Central memory CD8-positive, alpha-beta T cell (primary cell): ENCODE data around the gene CDH2.

Experiments
- ATAC-seq: fragments of 150-1000 bp; cut with Tn5 transposase; replicated peaks from 2 replicates; pipeline ENCODE4 v1.10.0; 2022; ENCODE audit warnings: mild to moderate bottlenecking, moderate FRiP score, moderate number of reproducible peaks; ENCODE audit not compliant: poor library complexity, severe bottlenecking; ENCODE audit errors: extremely low read depth
- DNase-seq, 2 donors: peaks; one replicate each; pipeline ENCODE4 v3.0.0; 2021; ENCODE audit warnings: low spot score in 2 of 2
- H3K27ac Mint-ChIP-seq: one replicate; pipeline ENCODE4 v1.8.0; 2022; ENCODE audit warnings: low read depth, mild to moderate bottlenecking, moderate library complexity, mixed read lengths
- H3K27me3 Mint-ChIP-seq: one replicate; pipeline ENCODE4 v1.8.0; 2022; ENCODE audit warnings: mixed read lengths
- H3K36me3 Mint-ChIP-seq: one replicate; pipeline ENCODE4 v1.8.0; 2022; ENCODE audit warnings: mild to moderate bottlenecking, moderate library complexity, mixed read lengths; ENCODE audit not compliant: insufficient read depth
- H3K4me1 Mint-ChIP-seq: one replicate; pipeline ENCODE4 v1.8.0; 2022; ENCODE audit warnings: mixed read lengths
- H3K4me3 Mint-ChIP-seq: one replicate; pipeline ENCODE4 v1.8.0; 2022; ENCODE audit warnings: mild to moderate bottlenecking, moderate library complexity, mixed read lengths
- H3K9me3 Mint-ChIP-seq: one replicate; pipeline ENCODE4 v1.8.0; 2022; ENCODE audit warnings: mixed read lengths

CDH2 gene

GRCh38 chr18:28086670-28087552, 90.0 kb downstream of the CDH2 start:
- no peak for DNase-seq
- no peak overlapping the region for H3K4me3 Mint-ChIP-seq
- ATAC-seq, result no peak
- H3K4me1 Mint-ChIP-seq, result no peaks in the 10 kb centered on the region
- no peaks in the 10 kb centered on the region for H3K36me3 Mint-ChIP-seq
- H3K27me3 Mint-ChIP-seq, result no peaks in the 10 kb centered on the region
- H3K9me3 Mint-ChIP-seq, result peaks cover 14% of the 10 kb centered on the region
- H3K27ac Mint-ChIP-seq, result no peak overlapping the region

GRCh38 chr18:28081516-28081915, 95.4 kb downstream of the CDH2 start:
- Mint-ChIP-seq H3K27me3 (no peaks in the 10 kb centered on the region), H3K4me3 (no peak overlapping the region), H3K36me3 (no peaks in the 10 kb centered on the region), H3K27ac (no peak overlapping the region), H3K4me1 (no peaks in the 10 kb centered on the region), H3K9me3 (peaks cover 19% of the 10 kb centered on the region)
- DNase-seq (no peak), ATAC-seq (no peak)

- DNase-seq, result no peak
- Mint-ChIP-seq H3K4me3 (no peak overlapping the region), H3K27me3 (no peaks in the 10 kb centered on the region), H3K27ac (no peak overlapping the region), H3K4me1 (no peaks in the 10 kb centered on the region), H3K9me3 (peaks cover 19% of the 10 kb centered on the region), H3K36me3 (no peaks in the 10 kb centered on the region)
- no peak for ATAC-seq
Measured at GRCh38 chr18:28080876-28081300, 96.0 kb downstream of the CDH2 start.

GRCh38 chr18:28079883-28080282, 97.0 kb downstream of the CDH2 start:
- Mint-ChIP-seq H3K27ac (no peak overlapping the region), H3K27me3 (no peaks in the 10 kb centered on the region), H3K9me3 (peaks cover 11% of the 10 kb centered on the region), H3K36me3 (no peaks in the 10 kb centered on the region), H3K4me3 (no peak overlapping the region), H3K4me1 (no peaks in the 10 kb centered on the region)
- no peak for DNase-seq
- ATAC-seq, result no peak

- Mint-ChIP-seq H3K4me3 (no peak overlapping the region), H3K36me3 (no peaks in the 10 kb centered on the region), H3K4me1 (no peaks in the 10 kb centered on the region), H3K9me3 (peaks cover 5% of the 10 kb centered on the region), H3K27me3 (no peaks in the 10 kb centered on the region), H3K27ac (no peak overlapping the region)
- no peak for ATAC-seq
- DNase-seq, result no peak
Measured at GRCh38 chr18:28078849-28079248, 98.1 kb downstream of the CDH2 start.

DNA sequence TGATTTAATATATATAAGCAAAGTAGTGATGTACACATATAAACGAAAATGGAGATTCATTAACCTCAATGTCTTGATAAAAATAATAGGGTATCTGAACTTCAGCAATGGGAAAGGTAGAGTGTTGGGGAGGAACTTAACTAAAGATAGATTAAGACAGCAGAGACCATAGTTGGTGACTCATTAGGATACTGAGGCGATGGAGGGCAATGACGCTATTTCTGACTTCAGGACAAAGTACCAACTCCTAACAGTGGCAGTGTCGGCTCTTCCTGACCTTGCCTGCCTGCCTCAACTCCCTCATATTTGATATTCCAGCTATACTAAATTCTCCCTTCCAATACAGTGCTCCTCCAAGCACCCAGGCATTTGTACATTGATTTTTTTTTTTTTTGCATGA, 98.6 kb downstream of the CDH2 start:
- Mint-ChIP-seq H3K4me3 (no peak overlapping the region), H3K36me3 (no peaks in the 10 kb centered on the region), H3K27me3 (no peaks in the 10 kb centered on the region), H3K27ac (no peak overlapping the region), H3K9me3 (peaks cover 5% of the 10 kb centered on the region), H3K4me1 (no peaks in the 10 kb centered on the region)
- DNase-seq, result no peak
- no peak for ATAC-seq

GRCh38 chr18:28075501-28075900, 101.4 kb downstream of the CDH2 start:
- H3K4me3 Mint-ChIP-seq, result no peak overlapping the region

GRCh38 chr18:28074076-28074475, 102.9 kb downstream of the CDH2 start:
- Mint-ChIP-seq H3K4me1 (no peaks in the 10 kb centered on the region), H3K27me3 (no peaks in the 10 kb centered on the region), H3K27ac (no peak overlapping the region), H3K4me3 (no peak overlapping the region), H3K36me3 (no peaks in the 10 kb centered on the region), H3K9me3 (peaks cover 24% of the 10 kb centered on the region)
- ATAC-seq (no peak), DNase-seq (no peak)

More at GRCh38 chr18:28075501-28075900, 101.4 kb downstream of the CDH2 start:
- no peak overlapping the region for H3K27ac Mint-ChIP-seq
- DNase-seq, result no peak
- ATAC-seq, result no peak
- H3K9me3 Mint-ChIP-seq, result peaks cover 15% of the 10 kb centered on the region
- H3K4me1 Mint-ChIP-seq, result no peaks in the 10 kb centered on the region
- no peaks in the 10 kb centered on the region for H3K27me3 Mint-ChIP-seq
- H3K36me3 Mint-ChIP-seq, result no peaks in the 10 kb centered on the region

DNA sequence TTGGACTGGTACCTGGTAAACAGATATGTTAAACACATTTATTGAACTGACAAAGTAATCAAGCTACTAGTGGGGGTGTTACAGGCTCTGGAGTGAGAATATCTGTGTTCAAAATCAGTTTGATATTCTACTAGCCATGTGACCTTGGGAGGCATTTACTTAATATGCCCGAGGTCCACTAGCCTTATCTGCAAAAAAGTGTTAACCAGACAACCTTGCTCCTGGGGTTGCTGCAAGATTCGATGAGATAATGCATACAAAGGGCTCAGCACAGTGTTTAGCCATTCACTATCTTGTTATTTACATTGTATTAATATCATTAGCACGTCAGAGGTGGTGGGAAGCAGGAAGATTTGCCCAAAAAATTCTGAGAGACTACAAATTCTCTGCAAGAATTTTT, 103.3 kb downstream of the CDH2 start:
- Mint-ChIP-seq H3K36me3 (no peaks in the 10 kb centered on the region), H3K4me3 (no peak overlapping the region), H3K27ac (no peak overlapping the region), H3K4me1 (no peaks in the 10 kb centered on the region), H3K9me3 (peaks cover 22% of the 10 kb centered on the region), H3K27me3 (no peaks in the 10 kb centered on the region)
- DNase-seq (no peak), ATAC-seq (no peak)

DNA sequence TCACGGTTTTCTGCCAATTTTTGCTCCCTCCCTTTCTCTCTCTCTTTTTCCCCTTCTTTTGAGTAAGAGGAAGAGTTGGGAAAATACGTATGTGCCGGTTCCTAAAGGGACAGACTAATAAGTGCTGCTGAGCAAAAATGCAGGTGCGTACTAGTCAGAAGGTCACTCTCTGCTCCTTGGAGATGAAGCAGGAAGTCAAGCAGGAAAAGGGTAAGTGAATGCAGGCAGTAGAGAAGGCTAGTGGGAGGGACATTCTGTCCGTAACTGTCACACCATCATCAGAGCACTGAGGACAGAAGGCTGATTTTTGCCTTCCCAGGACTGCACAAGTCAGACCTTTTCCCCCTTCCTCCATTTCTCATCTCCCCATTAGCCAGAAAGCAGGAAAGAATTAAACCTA, 105.7 kb downstream of the CDH2 start:
- H3K27me3 Mint-ChIP-seq, result no peaks in the 10 kb centered on the region
- no peak overlapping the region for H3K4me3 Mint-ChIP-seq
- no peaks in the 10 kb centered on the region for H3K36me3 Mint-ChIP-seq
- peaks cover 24% of the 10 kb centered on the region for H3K9me3 Mint-ChIP-seq
- H3K27ac Mint-ChIP-seq, result no peak overlapping the region
- ATAC-seq (no peak), DNase-seq (no peak)
- H3K4me1 Mint-ChIP-seq, result no peaks in the 10 kb centered on the region

DNA sequence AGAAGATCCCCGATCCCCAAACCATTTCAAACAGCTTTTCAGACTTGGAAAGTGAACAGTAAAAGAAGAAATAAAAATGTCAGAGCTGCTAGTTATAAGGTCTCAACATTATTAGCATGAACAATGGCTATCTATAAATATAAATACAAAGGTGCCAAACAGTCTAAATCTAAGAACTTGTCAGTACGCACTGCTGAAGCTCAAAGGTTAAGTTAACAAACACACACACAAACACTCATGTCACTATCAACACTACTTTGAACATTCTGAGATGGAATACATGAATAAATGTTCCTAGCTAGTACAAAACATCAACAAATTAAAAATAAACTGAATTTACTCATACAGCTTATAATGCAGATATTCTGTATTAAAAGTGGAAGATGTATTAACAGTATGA, 108.7 kb downstream of the CDH2 start:
- no peaks in the 10 kb centered on the region for H3K27me3 Mint-ChIP-seq
- no peak overlapping the region for H3K4me3 Mint-ChIP-seq
- no peaks in the 10 kb centered on the region for H3K4me1 Mint-ChIP-seq
- H3K36me3 Mint-ChIP-seq, result no peaks in the 10 kb centered on the region
- ATAC-seq (no peak), DNase-seq (no peak)
- H3K27ac Mint-ChIP-seq, result no peak overlapping the region
- H3K9me3 Mint-ChIP-seq, result peaks cover 24% of the 10 kb centered on the region

DNA sequence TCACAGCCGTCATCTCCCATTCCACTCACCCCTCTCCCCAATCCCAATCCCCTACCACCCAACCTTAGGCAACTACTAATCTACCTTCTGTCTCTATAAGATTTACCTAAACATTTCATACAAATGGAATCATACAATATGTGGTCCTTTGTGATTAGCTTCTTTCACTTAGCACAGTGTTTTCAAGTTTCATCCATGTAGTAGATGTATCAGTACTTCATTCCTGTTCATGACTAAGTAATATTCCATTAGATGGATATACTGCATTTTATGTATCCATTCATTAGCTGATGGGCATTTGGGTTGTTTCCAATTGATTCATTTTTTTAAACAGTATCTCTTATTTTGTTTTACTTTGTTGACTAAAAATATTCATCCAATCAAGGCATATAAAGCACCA, 109.6 kb downstream of the CDH2 start:
- Mint-ChIP-seq H3K36me3 (no peaks in the 10 kb centered on the region), H3K27me3 (no peaks in the 10 kb centered on the region), H3K27ac (no peak overlapping the region), H3K9me3 (peaks cover 23% of the 10 kb centered on the region), H3K4me1 (no peaks in the 10 kb centered on the region), H3K4me3 (no peak overlapping the region)
- no peak for DNase-seq
- ATAC-seq, result no peak

DNA sequence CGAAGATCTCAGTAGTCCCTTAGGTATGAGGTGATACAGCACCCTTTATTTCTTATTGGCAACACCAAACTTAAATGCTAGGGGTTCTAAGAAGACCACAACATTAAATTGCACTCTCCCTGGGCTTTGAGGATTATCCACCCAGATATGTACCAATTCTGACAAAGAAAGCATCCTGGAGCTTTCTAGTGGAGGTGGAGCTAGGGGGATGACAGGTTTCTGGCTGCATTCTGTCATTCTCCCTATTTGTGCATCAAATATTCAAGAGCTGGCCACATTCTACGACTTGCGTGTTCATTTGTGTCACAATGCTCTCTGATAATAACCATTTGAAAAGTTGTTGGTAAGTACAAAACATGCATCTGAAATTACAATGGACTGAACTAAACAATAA, 111.1 kb downstream of the CDH2 start:
- Mint-ChIP-seq H3K27me3 (no peaks in the 10 kb centered on the region), H3K4me1 (no peaks in the 10 kb centered on the region), H3K27ac (no peak overlapping the region)

More for the DNA sequence above, 111.1 kb downstream of the CDH2 start:
- no peak for ATAC-seq
- no peak overlapping the region for H3K4me3 Mint-ChIP-seq
- no peak for DNase-seq
- H3K36me3 Mint-ChIP-seq, result no peaks in the 10 kb centered on the region
- peaks cover 17% of the 10 kb centered on the region for H3K9me3 Mint-ChIP-seq
